Muscle layer of colon (tissue), 2 donors: Measurements from ENCODE around the gene PTPRZ1.

Experiments
- H3K27ac ChIP-seq: one replicate; pipeline ENCODE4 v1.7.0; 2013; ENCODE audit warnings: low read depth, mild to moderate bottlenecking, low read length, moderate library complexity
- H3K27me3 ChIP-seq, 2 donors: one replicate each; pipeline ENCODE4 v1.7.0; 2013; ENCODE audit warnings: low read length in 2 of 2, mild to moderate bottlenecking in 2 of 2; ENCODE audit not compliant: insufficient read depth in 2 of 2, control insufficient read depth in 1 of 2
- H3K36me3 ChIP-seq: one replicate; pipeline ENCODE4 v1.7.0; 2013; ENCODE audit warnings: mild to moderate bottlenecking, low read length; ENCODE audit not compliant: insufficient read depth
- H3K4me1 ChIP-seq: one replicate; pipeline ENCODE4 v1.7.0; 2013; ENCODE audit warnings: mild to moderate bottlenecking, low read length; ENCODE audit not compliant: insufficient read depth
- H3K4me3 ChIP-seq, 2 donors: one replicate each; pipeline ENCODE4 v1.7.0; 2013; ENCODE audit warnings: low read length in 2 of 2, low read depth in 1 of 2, mild to moderate bottlenecking in 1 of 2, moderate library complexity in 1 of 2
- H3K9ac ChIP-seq: one replicate; pipeline ENCODE4 v1.7.0; 2013; ENCODE audit warnings: low read length
- H3K9me3 ChIP-seq: one replicate; pipeline ENCODE4 v1.7.0; 2013; ENCODE audit warnings: mild to moderate bottlenecking, low read length
- donor health status: abdominal sarcoma.
- donor health status: Adenocarcinoma of cecum.

PTPRZ1 gene

GRCh38 chr7:122063146-122063545, 190.2 kb downstream of the PTPRZ1 start:
- no peak overlapping the region for H3K9ac ChIP-seq
- no peaks in the 10 kb centered on the region for H3K36me3 ChIP-seq
- no peaks in the 10 kb centered on the region for H3K27me3 ChIP-seq
- H3K4me3 ChIP-seq = no peak overlapping the region
- no peak overlapping the region for H3K27ac ChIP-seq
- no peaks in the 10 kb centered on the region for H3K9me3 ChIP-seq
- H3K4me1 ChIP-seq = no peaks in the 10 kb centered on the region

DNA sequence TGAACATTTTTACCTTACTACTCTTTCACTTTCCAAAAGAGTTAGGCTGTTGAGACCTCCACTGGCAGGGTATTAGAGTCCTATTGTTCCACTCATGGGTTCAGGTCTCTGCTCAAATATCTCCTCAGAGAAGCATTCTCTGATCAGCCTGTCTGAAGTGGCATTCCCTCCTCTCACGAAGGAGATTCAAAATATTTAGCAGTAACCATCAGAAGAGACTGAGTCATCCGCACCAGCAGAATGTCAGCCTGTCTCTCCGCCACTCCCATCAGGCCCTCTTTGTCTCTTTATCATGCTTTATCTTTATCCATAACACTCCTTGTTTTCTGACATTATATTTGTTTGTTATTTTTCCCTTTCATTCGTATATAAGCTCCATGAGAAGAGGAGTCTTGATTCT, 192.0 kb downstream of the PTPRZ1 start:
- Histone ChIP-seq H3K4me3 (no peak overlapping the region), H3K9me3 (no peaks in the 10 kb centered on the region), H3K27me3 (no peaks in the 10 kb centered on the region), H3K36me3 (no peaks in the 10 kb centered on the region), H3K9ac (no peak overlapping the region), H3K27ac (no peak overlapping the region), H3K4me1 (no peaks in the 10 kb centered on the region)

GRCh38 chr7:122067077-122067476, 194.1 kb downstream of the PTPRZ1 start:
- Histone ChIP-seq H3K27ac (no peak overlapping the region), H3K9ac (no peak overlapping the region), H3K4me3 (no peak overlapping the region), H3K27me3 (no peaks in the 10 kb centered on the region), H3K9me3 (no peaks in the 10 kb centered on the region), H3K4me1 (no peaks in the 10 kb centered on the region), H3K36me3 (no peaks in the 10 kb centered on the region)

DNA sequence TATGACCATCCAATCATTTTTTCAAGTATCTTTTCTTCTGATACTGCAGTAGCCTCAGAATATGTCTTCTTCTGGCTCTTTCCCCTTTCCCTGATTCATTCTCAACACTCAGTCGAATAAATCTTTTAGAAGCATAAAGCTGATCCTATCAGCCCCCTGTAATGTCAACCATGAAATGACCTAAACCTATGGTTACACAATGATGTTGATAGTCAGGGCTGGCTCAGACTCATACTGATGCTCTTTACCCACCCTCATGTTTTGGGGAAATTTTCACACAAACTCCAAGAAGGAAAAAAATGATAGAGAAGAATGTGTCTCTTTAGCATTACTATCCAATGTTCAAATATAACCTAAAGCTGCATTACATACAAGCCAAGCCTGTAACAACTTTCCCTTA, 195.1 kb downstream of the PTPRZ1 start:
- H3K36me3 ChIP-seq = no peaks in the 10 kb centered on the region
- no peaks in the 10 kb centered on the region for H3K27me3 ChIP-seq
- no peak overlapping the region for H3K9ac ChIP-seq
- H3K4me1 ChIP-seq = no peaks in the 10 kb centered on the region
- H3K9me3 ChIP-seq = no peaks in the 10 kb centered on the region
- H3K4me3 ChIP-seq = no peak overlapping the region
- no peak overlapping the region for H3K27ac ChIP-seq

GRCh38 chr7:122068999-122069398, 196.0 kb downstream of the PTPRZ1 start:
- H3K9ac ChIP-seq = no peak overlapping the region

DNA sequence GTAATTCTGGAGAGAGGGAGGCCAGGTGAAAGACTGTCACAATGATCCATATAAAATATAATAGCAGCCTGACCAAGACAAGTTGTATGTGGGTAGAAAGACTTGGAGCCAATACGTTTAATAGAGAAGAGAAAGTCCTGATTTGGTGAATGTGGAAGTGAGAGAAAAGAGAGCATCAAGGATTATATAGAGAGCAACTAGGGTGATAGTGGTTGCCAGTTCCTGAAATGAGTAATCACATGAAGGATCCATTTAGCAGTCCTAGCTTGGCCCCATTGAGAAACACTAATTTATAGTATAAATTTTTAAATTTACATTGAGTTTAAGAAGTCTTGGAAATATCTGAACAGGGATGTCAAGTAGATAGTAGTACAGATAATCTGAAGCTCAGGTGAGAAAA, 197.1 kb downstream of the PTPRZ1 start:
- Histone ChIP-seq H3K9ac (no peak overlapping the region), H3K36me3 (no peaks in the 10 kb centered on the region), H3K27ac (no peak overlapping the region), H3K9me3 (no peaks in the 10 kb centered on the region), H3K4me3 (no peak overlapping the region), H3K4me1 (no peaks in the 10 kb centered on the region), H3K27me3 (no peaks in the 10 kb centered on the region)

More at GRCh38 chr7:122068999-122069398, 196.0 kb downstream of the PTPRZ1 start:
- Histone ChIP-seq H3K4me3 (no peak overlapping the region), H3K4me1 (no peaks in the 10 kb centered on the region), H3K27me3 (no peaks in the 10 kb centered on the region), H3K9me3 (no peaks in the 10 kb centered on the region), H3K36me3 (no peaks in the 10 kb centered on the region), H3K27ac (no peak overlapping the region)

- H3K27ac ChIP-seq = no peak overlapping the region
- H3K9ac ChIP-seq = no peak overlapping the region
- no peaks in the 10 kb centered on the region for H3K27me3 ChIP-seq
- H3K36me3 ChIP-seq = no peaks in the 10 kb centered on the region
- no peaks in the 10 kb centered on the region for H3K9me3 ChIP-seq
- H3K4me1 ChIP-seq = no peaks in the 10 kb centered on the region
- H3K4me3 ChIP-seq = no peak overlapping the region
Measured at GRCh38 chr7:122070834-122071233, 197.9 kb downstream of the PTPRZ1 start.

DNA sequence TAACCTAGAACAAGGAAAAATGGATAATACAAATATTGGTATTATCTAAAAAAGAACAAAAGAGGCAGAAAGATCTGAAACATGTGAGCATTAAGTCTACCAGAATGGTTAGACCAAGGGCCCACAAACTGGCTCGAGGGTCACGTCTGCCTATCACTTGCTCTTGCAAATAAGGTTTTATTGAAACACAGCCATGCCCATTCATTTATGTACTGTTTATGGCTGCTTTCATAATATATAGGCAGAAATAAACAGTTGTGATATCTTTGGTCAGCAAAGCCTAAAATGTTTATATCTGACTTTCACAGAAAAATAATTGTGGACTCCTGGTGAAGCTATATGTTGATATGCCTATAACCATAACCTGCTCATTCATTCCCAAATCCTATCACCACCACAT, 199.3 kb downstream of the PTPRZ1 start:
- Histone ChIP-seq H3K9ac (no peak overlapping the region), H3K9me3 (no peaks in the 10 kb centered on the region), H3K36me3 (peaks cover under 1% of the 10 kb centered on the region), H3K4me3 (no peak overlapping the region), H3K27ac (no peak overlapping the region), H3K27me3 (no peaks in the 10 kb centered on the region), H3K4me1 (no peaks in the 10 kb centered on the region)

DNA sequence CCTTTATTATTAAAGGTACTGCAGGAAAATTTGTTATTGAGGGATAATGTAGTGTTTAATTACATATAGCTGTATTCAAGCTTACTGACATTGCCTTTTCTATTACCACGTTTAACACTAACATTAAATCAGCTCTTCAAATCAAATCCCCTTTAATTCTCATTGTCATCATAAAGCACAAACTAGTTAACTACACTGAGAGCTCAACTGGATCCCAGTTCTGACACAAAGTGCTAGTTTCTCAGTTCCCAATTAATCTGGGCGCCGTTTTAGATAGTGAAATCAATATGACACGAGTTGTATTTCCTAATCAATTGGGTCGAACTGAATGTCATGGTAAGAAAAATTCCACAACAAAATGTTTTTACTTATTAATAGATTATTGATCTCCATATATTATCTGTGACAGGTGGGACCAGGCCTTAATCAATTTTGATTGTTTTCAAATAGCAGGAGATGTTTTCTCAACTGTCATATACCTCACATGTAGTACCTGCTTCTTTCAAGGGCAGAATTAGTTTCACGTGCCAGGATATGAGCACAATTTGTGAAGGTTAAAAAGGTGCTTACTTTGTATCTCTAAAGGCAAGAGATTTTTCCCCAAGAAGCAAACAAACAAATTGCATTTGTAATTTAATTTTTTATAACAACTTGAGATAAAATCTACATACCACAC, 200.1 kb downstream of the PTPRZ1 start:
- H3K4me3 ChIP-seq = no peak overlapping the region
- H3K4me1 ChIP-seq = no peaks in the 10 kb centered on the region
- H3K27me3 ChIP-seq = no peaks in the 10 kb centered on the region
- H3K9me3 ChIP-seq = no peaks in the 10 kb centered on the region
- H3K9ac ChIP-seq = no peak overlapping the region
- peaks cover 6% of the 10 kb centered on the region for H3K36me3 ChIP-seq
- H3K27ac ChIP-seq = no peak overlapping the region

DNA sequence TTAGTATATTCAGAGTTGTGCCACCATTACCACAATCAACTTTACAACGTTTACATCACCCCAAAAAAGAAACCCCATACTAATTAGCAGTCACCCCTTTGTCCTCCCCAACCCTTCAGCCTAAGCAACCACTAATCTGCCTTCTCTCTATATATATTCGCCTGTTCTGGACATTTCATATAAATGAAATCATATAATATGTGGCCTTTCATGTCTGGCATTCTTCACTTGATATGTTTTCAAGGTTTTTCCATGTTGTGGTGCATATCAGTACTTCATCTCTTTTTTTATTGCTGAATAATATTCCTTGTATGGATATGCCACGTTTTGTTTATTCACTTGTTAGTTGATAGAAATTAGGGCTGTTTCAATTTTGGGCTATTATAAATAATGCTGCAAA, 200.7 kb downstream of the PTPRZ1 start:
- Histone ChIP-seq H3K4me1 (no peaks in the 10 kb centered on the region), H3K27ac (no peak overlapping the region), H3K27me3 (no peaks in the 10 kb centered on the region), H3K9me3 (no peaks in the 10 kb centered on the region), H3K9ac (no peak overlapping the region), H3K4me3 (no peak overlapping the region), H3K36me3 (peaks cover 6% of the 10 kb centered on the region)

DNA sequence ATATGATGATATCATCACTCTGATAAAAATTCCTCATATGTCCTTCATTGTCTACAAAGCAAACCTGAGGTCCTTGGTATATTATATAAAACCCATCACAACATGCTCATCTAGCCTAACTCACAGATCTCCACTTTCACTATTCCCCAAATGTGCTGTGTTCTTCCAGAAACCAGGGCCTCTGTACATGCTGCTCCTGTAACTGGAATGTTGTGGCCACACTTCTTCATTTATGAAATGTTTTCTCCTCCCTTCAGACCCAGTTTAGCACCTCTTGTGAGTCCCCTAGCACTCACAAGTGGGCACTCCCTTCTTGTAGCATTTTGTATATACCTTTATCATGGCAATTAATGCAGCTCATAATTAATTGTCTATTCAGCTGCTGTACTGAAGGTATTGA, 209.2 kb downstream of the PTPRZ1 start:
- no peaks in the 10 kb centered on the region for H3K27me3 ChIP-seq
- H3K4me3 ChIP-seq = no peak overlapping the region
- no peaks in the 10 kb centered on the region for H3K4me1 ChIP-seq
- H3K27ac ChIP-seq = no peak overlapping the region
- H3K9me3 ChIP-seq = no peaks in the 10 kb centered on the region
- peaks cover 20% of the 10 kb centered on the region for H3K36me3 ChIP-seq
- H3K9ac ChIP-seq = no peak overlapping the region

GRCh38 chr7:122082670-122083069, 209.7 kb downstream of the PTPRZ1 start:
- Histone ChIP-seq H3K4me1 (no peaks in the 10 kb centered on the region), H3K27ac (no peak overlapping the region), H3K9me3 (no peaks in the 10 kb centered on the region), H3K27me3 (no peaks in the 10 kb centered on the region), H3K4me3 (no peak overlapping the region), H3K9ac (no peak overlapping the region), H3K36me3 (peaks cover 15% of the 10 kb centered on the region)
